Right lung (tissue), 5 donors: ENCODE measurements around the gene ETS1. TPM values are rescaled to one million over a fixed set of nuclear protein-coding genes. Genes with fewer than 3 reads are reported as not detected.

Experiments
- DNase-seq, 2 donors: peaks; one replicate each; pipeline ENCODE4 v3.0.0-alpha.2; 2013
- polyA plus RNA-seq, 5 donors: library from polyadenylated mRNA; unstranded; fragments of 120-200 nt; gene quantifications; one replicate each; pipeline versions ENCODE4 v1.2.1 to v1.2.3, GENCODE V29; 2013; ENCODE audit warnings: inconsistent platforms in 1 of 5, low replicate concordance in 1 of 5; ENCODE audit not compliant: insufficient read length in 5 of 5, insufficient read depth in 1 of 5

Gene ETS1
- polyA plus RNA-seq, 5 donors, result 111 to 141 (median 125) TPM

DNA sequence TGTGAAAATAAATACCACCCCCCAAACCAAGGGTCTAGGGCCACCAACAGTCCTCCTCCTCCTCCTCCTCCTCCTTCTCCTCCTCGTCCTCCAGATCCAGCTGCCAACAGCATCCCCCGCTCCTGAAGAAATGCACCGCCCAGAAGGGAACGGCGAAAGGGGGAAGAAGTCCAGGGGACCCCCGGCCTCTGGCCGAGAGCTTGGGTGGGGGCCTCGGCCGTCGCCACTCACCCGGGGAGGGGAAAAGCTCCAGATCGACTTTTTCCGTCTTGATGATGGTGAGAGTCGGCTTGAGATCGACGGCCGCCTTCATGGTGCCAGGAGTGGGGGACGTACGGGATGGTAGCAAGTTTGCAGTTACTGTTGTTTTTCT lies 65.7 kb downstream of the ETS1 start:
- DNase-seq, result peak in 1 of 2 donors; percentile 37

DNA sequence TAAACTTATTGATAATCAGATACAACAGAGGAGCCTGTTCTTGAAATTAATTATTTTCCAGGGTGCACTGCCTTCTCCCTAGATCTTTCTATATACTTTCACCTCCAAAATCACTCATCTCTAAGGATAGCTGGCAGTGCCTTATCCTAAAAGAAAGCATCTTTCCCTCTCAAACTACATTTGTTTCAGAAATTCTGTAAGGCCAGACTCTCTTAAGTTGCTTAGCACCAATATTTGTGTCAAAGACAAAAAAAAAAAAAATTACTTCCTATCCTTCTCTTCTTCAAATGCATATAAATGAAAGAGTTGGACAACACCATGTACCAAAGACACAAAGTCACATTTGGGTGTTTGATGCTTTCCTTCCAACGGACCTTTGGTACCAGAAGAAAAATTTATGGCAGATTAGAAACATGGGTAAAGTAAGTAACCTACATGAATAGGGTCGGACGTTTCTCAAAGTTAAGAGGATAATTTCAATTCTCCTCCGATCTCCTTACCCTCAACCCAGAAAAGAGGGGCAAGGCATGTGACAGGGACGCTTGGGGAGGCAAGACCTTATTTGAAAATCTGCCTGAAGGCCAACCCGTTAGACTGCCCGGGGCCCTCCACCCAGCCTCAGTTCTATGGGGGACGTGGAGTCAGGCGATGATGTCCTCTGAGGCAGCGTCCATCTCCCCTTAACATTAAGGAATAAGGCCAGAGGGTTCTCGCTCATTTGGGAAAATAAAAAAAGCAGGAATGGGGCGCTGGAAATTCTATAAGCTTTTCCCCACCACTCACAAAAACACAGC lies 66.3 kb downstream of the ETS1 start:
- no peak for DNase-seq

DNA sequence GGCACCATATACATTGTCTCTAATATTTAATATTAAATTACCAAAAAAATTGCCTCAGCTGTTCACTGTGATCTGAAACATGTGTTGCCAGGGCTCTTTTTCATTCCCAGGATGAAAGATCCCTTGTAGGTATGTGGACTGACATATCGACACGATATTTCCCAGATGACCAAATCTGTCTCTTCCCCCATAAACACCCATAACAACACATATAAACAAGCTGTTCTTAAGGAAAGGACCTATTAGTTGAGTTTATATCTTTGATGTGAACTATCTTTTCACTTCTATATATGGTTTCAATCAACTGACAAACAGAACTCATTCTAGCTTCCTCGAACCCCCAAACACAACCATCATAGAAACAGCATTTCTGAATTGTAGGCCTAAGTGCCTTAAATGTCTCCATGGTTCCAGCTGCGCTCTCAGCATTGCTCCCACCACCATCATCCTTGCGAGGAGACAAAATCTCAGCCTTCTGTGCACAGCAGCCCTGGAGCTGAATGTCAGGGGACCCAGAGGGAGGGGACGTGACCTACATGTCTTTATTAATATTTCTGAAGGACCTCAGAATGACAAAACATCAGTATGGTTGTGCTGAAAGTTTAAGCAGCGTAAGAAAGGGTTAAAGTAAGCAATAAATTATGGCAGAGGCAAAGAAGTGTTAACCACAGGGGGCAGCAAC lies 67.0 kb downstream of the ETS1 start:
- no peak for DNase-seq

DNA sequence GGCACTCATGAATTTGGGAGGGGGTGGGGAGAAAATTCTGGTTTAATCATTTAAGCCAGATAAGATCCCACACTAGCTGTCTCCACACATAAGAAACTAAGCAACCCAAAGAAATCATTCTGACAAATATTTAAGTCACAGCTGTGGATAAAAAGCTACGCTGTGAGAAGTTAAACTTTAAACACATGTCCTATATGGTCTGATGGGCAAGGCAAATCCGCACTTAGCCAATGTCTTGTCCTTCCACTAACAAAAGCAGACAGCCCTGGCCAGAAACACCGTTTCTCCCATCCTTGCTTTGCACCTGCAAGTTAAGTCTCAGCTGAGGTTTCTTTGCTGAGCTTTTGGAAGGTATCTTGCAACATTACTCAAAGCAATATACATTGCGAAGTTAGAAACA lies 68.0 kb downstream of the ETS1 start:
- no peak for DNase-seq

DNA sequence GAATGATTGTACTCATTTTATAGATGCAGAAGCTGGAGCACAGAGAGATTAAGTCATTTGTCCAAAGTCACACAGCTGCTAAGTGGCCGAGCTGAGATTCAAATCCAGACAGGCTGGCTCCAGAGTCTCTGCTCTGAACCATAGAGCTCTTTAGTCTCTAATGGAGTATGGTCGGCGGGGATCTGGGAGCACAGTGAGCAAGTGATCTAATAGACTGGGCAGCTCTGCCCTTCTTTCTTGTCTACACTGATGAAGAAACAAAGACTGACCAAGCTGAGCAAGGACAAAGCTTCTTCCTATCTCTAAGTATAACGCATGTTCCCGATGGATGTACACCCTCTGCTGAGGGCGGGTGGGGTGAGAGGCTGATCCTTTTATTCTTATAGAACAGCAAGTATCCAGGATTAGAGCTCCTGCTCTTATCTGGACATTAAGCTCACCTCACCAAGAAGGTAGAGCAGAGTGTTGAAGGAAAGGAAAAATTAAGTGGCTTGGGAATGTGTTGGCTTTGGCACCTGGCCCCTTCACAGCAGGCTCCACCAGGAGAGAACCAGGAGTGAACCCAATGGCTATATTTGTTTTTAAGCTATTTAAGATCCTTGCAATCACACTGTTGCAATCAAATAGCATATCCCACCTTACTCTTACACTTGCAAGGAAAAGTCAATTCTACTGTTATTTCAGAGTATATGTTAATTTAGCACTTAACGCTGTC lies 68.7 kb downstream of the ETS1 start:
- no peak for DNase-seq

DNA sequence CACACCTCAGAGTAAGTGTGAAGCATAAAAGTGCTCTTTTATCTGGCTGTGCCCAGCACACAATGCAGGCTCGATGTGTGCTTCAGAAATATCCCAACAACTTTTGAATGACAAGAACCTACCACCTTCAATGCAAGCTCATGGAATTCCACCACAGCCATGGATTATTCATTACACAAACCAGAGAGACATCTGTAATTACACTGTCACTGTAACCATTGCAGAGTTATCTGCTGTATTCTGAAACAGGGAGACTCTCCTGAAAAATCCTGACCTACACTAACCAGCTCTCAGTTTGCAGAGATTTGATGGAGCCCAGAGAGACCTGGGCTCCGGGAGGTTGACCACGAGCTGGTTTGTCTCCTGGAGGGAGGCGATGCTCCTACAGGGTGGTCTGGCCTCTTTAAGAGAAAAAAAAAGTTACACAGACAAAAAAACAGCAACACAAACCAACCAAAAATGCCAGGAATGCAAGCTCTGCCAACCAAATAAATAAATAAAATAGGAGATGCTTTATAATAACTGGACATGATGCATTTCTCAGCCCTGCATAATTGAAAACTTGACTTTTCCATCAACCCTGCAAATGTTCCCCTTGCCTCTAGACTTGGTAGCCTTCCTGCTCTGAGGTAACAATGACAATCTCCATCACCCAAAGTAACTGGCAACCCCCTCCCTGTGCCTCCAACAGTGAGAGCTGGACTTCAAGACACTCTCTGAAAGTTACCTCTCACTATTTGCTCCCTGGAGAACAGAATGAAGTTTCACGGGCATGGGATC lies 69.7 kb downstream of the ETS1 start:
- no peak for DNase-seq

DNA sequence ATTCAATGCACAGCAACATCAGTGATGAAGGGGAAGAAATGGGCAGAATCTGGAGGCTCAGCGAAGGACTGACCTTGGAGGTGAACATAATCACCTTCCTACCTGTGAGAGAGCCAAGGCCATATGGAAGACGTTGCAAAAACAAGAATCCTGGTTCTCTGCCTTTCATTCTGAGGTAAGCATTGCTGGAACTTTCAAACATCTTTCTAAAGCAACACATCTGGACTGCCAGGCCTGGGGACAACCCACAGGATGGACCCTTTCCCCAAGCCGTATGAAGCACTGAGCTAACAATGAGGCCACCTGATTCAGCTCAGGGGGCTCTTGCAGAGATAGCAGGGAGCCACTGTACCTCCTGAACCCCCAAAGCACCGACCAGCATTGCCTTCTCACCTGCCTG lies 70.5 kb downstream of the ETS1 start:
- no peak for DNase-seq

DNA sequence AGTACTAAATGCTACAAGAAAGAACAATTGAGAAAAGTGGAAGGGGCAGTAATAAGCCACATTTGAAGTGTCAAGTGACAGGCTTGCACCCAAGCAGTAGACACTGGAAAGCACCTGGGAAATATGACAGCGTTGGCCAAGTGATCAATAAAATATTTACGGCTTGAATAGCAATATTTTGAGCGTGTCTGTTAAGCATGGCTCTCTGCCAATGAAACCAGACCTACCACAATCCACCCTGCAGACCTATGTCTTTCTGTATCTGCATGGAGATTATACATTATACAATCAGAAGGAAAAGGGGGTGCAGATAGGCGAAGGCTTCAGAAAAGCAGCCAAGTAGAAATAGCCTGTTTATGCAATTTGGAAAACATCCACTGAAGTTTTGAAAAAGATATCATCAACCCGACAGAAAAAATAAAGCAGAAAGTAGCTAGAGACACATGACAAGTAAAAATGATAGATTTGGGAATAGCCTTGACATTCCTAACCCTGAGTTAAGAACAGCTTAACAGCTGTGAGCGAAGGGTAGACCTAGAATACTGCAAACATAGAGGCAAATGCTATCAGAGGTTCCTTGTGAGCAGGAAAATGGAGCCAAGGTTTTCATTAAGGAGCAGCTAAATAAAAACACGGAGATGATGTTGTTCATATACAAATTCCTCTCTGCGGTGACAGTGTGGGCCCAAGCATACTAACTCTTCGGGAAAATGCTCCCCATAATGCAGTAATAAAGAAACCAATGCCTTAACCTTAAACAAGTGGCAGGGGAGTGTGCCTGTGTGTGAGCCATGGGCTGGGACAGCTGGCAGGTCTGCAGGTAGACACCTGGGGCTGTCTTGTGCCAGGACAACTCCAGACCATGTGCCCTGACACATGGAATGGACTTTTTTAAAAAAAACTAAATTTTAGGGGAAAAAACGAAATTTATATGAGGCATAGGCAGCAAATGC lies 71.3 kb downstream of the ETS1 start:
- no peak for DNase-seq

DNA sequence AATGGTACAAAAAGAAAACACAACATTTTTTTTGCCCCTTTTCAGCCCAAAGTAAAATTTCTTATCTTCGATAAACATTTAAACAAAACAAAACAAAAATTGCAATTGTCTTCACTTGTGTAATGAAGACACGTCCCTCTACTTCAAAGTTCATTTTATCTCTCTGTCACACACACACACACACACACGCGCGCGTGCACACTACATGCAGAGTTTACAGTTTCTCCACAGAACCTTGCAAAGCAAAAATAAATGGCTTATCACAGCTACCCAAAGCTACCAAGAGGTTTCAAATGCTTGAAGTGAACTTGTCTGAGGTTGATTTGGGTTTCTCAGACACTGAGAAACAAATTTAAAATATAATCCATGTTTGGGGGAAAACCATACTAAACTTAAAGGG lies 72.3 kb downstream of the ETS1 start:
- DNase-seq, result no peak

DNA sequence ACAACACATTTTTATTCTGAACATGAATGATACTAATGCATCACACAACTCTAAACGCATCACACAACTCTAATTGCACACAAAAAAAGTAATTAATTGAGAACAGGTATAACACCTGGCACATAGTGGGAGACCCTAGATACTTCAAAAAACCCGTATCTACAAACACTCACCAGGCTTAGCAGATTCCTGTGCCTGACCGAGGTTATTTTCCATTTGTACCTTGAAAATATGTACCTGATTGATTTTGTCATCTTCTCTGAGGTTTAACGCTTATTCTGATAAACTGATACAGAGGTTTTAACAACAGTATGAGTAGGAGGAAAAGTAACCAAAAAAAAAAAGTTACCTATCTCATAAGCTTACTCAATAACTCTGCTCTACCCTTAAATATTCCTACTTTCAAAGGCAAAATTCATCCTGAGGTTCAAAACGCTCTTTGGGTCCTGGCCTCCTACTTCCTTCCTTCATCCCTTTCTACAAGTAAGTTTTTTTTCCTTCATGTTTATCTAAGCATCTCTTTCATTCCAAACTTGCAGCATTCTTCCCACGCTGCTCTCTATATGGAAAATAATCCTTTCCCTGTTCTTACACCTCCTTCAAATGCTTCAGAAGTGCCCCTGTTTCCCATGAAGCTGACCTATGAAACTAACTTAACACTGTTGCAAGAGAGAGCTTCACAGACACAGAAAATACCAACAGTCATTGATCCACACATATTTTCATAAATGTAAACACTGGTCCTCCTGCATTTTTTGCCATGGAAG lies 73.3 kb downstream of the ETS1 start:
- DNase-seq, result no peak

DNA sequence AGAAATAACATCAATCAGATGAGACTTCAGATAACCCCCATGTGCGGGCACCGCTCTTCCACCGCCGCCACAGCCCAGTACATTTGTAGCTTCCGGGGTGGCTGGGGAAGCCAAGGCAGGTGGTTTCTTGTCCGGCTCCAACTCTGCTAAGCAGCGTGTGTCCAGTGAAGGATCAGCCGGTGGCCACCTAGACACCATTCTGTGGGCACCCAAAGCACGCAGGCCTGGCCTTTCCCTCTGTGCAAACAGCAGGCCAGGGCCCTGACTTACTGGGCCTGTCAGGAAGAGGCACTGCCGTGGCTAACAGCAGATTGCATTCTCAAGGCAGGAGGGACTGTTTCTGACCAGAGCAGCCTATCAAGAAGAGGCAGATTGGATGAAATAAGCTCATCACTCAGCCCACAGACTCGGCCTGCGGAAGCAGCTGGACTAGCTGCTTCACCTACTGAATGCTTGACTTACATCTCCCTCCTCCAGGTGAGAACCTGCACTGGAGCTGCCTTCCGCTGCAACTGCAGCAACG lies 74.8 kb downstream of the ETS1 start:
- no peak for DNase-seq

DNA sequence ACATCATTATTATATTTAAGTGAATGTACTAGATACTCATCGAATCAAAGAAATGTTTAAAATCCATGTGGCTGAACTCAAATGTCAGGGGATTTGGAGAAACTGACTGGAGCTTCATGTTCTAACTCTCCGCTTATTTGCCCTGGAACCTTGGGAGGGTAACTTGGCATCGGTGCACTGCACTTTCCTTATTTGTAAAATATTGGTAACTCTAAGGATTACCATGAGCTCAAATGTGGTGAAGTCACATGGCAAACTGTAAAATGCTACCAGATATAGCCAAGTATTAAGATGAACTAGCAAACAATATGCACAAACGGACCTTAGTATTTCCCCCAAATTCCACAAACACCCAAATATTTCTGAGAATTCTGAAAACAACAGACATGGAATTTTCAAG lies 75.6 kb downstream of the ETS1 start:
- no peak for DNase-seq

DNA sequence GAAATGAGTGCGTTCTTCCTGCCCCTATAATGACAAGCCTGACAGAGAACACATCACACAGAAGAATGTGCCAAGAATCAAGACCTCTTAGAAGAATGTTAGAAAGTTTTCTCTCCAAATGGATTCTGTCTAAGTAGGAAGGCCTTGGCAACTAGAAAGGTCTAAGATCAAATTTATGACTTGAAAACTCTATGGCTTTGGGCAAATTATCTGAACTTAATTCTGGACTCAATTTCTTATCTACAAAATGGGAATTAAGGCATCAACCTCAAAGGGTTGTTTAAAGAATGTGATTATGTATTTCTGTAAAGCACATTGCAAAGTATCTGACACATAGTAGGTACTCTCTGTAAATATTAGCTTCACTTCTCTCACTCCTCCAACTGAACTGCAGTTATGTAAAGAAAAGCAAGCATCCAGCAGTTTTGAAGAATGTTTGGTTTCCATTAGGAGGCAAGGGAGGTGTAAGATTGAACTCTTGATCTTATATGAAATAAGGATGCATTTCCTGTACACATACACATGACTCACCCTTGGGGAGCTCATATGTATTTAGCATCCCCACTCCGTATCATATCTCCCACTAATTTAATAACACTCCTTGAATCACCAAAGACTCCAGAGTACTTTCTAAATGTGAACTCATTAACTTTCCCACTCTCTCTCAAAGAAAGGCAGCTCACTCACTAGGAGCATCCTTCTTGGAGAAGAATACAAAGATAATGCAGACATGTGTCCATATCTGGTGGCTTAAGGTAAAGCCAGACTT lies 77.6 kb downstream of the ETS1 start:
- no peak for DNase-seq

DNA sequence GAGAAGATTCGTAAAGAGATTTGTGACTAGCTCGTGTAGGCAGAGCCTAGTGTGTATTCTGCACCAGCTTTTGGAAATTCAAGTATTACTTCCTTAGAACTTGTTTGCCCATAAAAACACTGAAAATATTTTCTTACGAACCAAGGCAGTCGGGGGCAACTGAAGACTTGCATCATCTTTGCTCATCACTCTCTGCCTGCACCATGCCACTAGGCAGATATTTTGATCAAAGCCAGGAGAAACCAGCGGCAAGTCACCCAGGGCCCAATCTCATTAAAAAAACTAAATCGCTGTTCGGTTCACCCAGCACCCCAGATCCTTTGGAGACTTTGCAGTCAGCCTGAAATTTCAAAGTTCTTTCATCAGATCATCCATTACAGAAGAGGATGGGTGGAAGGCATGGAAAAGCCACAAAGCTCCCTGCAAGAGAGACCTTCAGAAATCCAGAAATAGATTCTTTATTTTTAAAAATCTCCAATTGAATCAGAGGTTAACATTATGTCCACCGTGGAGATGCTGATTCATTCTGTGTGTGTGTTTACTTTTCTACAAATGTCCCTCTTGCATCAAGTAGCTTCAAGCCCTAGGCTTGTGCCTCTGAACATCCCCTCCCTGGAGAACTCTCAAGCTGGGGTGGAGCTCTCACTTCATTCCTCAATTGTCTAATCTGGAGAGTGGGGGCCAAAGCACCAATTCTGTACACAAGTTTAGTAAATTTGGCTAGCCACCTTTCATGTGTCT lies 78.4 kb downstream of the ETS1 start:
- no peak for DNase-seq

DNA sequence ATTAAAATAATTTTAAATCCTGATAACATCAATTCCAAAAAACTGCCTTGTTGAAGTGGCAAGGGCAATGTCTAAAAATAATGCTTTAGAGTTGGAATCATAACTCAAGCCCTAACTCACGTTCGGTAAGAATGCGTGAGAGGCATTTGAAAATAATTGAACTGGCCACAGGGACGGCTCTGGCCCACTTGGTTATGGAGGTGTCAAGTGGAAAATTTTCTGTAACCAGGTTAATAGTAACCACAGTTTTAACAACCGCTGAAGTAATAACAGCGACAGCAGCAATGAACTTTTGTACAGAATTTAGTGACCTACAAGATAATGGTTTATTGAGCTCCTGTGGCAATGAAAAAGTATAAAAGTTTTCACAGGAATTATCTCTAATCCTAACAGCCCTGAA lies 79.4 kb downstream of the ETS1 start:
- no peak for DNase-seq

DNA sequence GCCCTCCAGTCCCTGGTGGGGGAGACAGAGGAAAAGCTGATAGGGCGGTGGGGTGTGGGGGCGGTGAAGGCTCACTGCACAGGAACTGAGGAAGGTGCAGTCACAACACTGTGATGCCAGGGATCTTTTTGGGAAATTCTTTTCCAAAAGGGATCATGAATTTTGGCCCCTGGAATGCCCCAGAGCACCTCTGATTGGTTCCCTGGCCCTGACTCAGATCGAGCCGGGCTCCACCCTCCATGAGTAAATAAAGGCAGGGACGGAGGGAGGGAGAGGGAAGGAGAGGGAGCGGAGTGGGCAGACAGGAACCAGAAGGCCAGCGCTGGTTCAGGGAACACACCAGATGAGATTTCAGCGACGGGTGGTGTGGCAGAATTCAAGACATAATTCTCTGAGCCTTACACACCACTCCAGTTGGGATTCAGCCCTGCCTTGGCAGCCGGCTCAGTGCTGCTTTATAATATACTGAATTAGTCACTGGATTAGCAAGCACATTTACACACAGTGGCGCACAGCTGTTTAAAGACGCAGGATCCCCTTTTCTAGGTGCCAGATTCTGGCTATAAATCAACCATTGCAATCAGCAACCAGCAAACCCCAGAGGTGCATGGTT lies 80.3 kb downstream of the ETS1 start:
- DNase-seq, result peak in 1 of 2 donors; percentile 48

DNA sequence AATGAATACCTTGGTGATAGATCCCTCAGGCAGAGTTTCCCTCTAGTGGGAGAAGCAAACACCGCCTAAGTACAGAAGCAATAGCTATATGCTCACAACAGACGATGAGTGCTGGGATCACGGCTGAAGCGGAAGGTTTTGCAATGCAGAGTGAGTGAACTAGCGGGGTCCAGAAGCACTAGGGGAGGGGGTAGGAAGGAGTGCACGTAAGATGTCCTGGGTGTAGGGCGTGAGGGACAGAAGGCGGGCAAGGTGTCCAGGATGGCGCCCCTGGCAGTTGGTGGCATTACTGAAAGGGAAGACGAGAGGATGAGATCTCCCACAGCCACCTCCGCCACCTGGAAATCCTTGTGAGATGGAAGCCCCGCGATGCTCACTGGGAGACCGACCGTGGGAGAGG lies 81.0 kb downstream of the ETS1 start:
- DNase-seq, result no peak
